ENCODE measurements around the gene WWOX. TPM values are rescaled to one million over a fixed set of nuclear protein-coding genes. Genes with fewer than 3 reads are reported as not detected.

The WWOX gene
- total RNA-seq, 1 donor from 2014 or later: 28.2 TPM

DNA sequence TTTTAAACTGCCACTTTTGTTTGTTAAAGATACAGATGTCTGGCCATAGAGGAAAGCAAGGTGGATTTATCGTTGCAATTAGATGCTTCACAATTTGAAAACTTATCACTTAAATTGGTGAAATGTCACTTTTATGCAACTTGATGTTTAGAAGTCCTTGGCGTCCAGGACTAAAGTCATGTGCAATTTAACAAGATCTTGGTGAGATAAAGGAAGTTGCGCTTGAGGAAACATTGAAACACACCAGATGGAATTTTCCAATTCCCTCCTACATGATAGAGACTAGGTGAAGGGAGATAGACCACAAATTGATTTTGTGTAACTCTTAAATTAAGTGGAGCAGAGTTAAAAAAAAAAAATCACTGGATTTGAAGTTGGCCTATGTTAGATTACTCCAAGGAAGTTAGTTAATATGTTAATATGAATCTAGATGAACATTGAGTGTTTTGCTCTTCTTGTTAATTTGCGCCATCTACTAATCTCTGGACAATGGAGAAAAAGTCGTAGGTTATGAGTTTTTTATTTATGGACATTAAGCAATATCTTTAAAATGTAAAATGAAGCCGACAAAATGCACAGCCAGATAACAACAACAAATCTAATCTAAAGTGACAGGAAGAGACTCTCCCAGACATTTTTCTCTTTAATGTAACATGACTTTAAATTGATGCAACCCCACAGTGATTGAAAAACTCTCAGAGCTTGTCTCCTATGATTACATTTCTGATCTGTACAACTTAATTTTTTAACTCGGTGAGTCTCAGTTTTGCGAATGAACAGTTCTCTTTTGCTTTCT lies 119.6 kb downstream of the WWOX start:
- Mint-ChIP-seq H3K4me1 (ENCODE audit: unreplicated experiment) (peaks cover 15% of the 10 kb centered on the region), H3K4me3 (ENCODE audit: unreplicated experiment) (no peak overlapping the region), H3K27me3 (ENCODE audit: unreplicated experiment) (peaks cover 11% of the 10 kb centered on the region), H3K27ac (ENCODE audit: unreplicated experiment) (peak overlapping the region; percentile 3), H3K36me3 (ENCODE audit: unreplicated experiment) (no peaks in the 10 kb centered on the region), H3K9me3 (ENCODE audit: unreplicated experiment) (no peaks in the 10 kb centered on the region)
- no peak for DNase-seq (ENCODE audit: extremely low spot score, unreplicated experiment)
- no peak for TF ChIP-seq CTCF (IDR thresholded peaks at IDR 0.05)

DNA sequence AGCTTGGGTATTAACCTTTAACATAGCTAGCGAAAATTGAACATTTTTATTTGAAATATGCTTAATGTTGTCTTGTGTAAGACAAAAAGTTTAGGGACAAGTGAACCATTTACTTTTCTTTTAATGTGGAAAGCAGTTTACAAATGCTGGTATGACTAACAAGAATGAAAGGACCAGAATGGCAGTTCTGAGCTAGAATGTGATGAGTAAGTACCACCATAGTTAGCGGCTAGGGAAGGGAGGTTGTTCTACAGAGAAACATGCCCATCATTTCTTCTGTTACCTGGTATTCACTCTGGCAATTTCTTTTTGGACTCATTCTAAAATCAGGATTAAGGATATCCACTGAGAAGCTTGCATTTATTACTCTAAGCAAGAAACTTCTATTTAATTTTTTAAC lies 121.1 kb downstream of the WWOX start:
- Mint-ChIP-seq H3K27ac (ENCODE audit: unreplicated experiment) (no peak overlapping the region), H3K27me3 (ENCODE audit: unreplicated experiment) (peaks cover 9% of the 10 kb centered on the region), H3K9me3 (ENCODE audit: unreplicated experiment) (no peaks in the 10 kb centered on the region), H3K4me1 (ENCODE audit: unreplicated experiment) (peaks cover 15% of the 10 kb centered on the region), H3K4me3 (ENCODE audit: unreplicated experiment) (no peak overlapping the region), H3K36me3 (ENCODE audit: unreplicated experiment) (no peaks in the 10 kb centered on the region)
- DNase-seq (ENCODE audit: extremely low spot score, unreplicated experiment): no peak
- no peak for TF ChIP-seq CTCF (IDR thresholded peaks at IDR 0.05)

- Mint-ChIP-seq H3K36me3 (ENCODE audit: unreplicated experiment) (no peaks in the 10 kb centered on the region), H3K9me3 (ENCODE audit: unreplicated experiment) (no peaks in the 10 kb centered on the region), H3K4me1 (ENCODE audit: unreplicated experiment) (peaks cover 28% of the 10 kb centered on the region), H3K27me3 (ENCODE audit: unreplicated experiment) (peaks cover 9% of the 10 kb centered on the region), H3K4me3 (ENCODE audit: unreplicated experiment) (no peak overlapping the region), H3K27ac (ENCODE audit: unreplicated experiment) (peak overlapping the region; percentile 17)
- no peak for TF ChIP-seq CTCF (IDR thresholded peaks at IDR 0.05)
- DNase-seq (ENCODE audit: extremely low spot score, unreplicated experiment): no peak
Measured at GRCh38 chr16:78221892-78222291, 122.4 kb downstream of the WWOX start.

DNA sequence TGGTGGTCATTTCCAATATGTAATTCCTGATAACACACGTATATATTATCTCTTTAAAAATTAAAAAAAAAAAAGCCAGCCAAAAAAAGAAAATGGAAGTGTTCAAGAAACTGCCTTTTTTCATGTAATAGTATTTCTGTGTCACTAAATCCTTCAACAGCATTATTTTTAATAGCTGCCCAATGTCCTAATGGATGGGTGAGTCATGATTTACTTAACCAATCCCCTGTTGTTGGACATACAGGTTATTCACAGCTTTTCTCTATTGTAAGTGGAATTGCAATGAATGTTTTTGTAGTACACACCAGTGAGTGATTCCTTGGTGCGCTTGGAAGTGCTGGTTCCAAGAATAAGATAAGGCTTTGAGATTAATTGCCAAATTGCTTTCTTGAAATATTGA lies 124.9 kb downstream of the WWOX start:
- no peaks in the 10 kb centered on the region for H3K9me3 Mint-ChIP-seq (ENCODE audit: unreplicated experiment)
- H3K4me3 Mint-ChIP-seq (ENCODE audit: unreplicated experiment): no peak overlapping the region
- no peak for DNase-seq (ENCODE audit: extremely low spot score, unreplicated experiment)
- H3K4me1 Mint-ChIP-seq (ENCODE audit: unreplicated experiment): peaks cover 38% of the 10 kb centered on the region
- H3K27ac Mint-ChIP-seq (ENCODE audit: unreplicated experiment): no peak overlapping the region
- no peaks in the 10 kb centered on the region for H3K36me3 Mint-ChIP-seq (ENCODE audit: unreplicated experiment)
- no peak for TF ChIP-seq CTCF (IDR thresholded peaks at IDR 0.05)
- peaks cover 5% of the 10 kb centered on the region for H3K27me3 Mint-ChIP-seq (ENCODE audit: unreplicated experiment)

DNA sequence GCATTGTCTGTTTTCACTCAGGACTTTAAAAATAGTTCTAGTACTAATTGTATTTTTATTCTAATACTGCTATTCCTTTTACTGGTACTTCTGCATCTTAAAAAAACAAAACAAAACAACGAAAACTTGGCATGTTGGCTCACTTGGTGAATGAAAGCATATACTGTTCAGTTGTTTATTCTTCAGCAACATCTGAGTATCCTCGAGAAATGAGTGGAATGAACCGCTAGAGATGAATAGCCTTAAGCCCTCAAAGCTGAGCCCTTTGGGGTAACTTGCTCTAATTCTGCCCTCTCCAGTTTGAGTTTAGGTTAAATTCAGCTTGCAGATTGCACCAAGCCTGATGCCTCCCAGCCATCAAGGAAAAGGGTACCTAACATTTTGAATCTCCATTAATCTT lies 126.5 kb downstream of the WWOX start:
- no peak overlapping the region for H3K27ac Mint-ChIP-seq (ENCODE audit: unreplicated experiment)
- H3K9me3 Mint-ChIP-seq (ENCODE audit: unreplicated experiment): no peaks in the 10 kb centered on the region
- H3K4me3 Mint-ChIP-seq (ENCODE audit: unreplicated experiment): no peak overlapping the region
- peaks cover 40% of the 10 kb centered on the region for H3K4me1 Mint-ChIP-seq (ENCODE audit: unreplicated experiment)
- H3K36me3 Mint-ChIP-seq (ENCODE audit: unreplicated experiment): no peaks in the 10 kb centered on the region
- peaks cover 5% of the 10 kb centered on the region for H3K27me3 Mint-ChIP-seq (ENCODE audit: unreplicated experiment)
- TF ChIP-seq CTCF (IDR thresholded peaks at IDR 0.05): no peak
- no peak for DNase-seq (ENCODE audit: extremely low spot score, unreplicated experiment)
